ENCODE results near the gene TPCN2.

DNA sequence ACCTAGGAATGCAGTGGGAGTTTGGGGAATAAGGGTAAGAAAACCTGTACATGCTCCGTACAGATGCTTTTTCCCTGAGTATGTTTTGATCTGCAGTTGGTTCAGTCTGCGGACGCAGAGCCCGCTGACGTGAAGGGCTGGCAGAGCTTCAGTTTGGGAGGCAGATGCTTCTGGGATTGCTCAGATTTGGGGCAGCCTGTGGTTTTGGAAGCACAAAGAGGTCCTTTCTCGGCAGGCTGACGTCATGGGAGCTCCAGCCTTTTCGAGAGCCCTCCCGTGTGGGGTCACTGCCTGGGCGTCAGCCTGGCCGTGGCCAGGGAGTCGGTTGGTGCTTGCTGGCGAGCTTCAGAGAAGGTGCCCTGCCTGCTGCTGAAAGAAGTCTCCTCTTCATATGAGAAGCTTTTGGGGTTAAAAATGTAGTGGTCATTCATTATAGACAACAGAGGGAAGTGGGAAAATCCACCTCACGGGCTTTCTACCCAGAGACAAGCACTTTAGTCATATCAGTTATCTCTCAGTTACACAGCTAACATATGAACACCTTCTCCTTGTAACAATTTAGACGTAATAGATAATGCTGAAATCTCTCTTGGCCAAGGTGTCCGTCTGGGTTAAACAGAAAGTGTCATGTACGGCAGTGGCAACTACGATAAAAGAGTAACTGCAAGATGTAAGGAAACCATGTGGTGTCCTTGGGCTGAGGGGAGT, 26.8 kb downstream of the TPCN2 start:
- TF ChIP-seq CTCF (IDR thresholded peaks at IDR 0.05; ENCODE audit: low read depth, low read length, missing input control) (no peak), JUND (IDR thresholded peaks at IDR 0.05) (no peak), YY1 (IDR thresholded peaks at IDR 0.05) (no peak), EGR1 (IDR thresholded peaks at IDR 0.05; ENCODE audit: low read depth in 2 of 2) (no peak), RAD21 (IDR thresholded peaks at IDR 0.05) (no peak), SP1 (IDR thresholded peaks at IDR 0.05) (no peak), HNF4A (conservative IDR thresholded peaks at IDR 0.05) (no peak), TAF1 (conservative IDR thresholded peaks at IDR 0.05) (no peak), GABPA (IDR thresholded peaks at IDR 0.05 in 1 of 2, conservative IDR thresholded peaks at IDR 0.05 in 1 of 2) (no peak)
- TF ChIP-seq, protein P1, sequence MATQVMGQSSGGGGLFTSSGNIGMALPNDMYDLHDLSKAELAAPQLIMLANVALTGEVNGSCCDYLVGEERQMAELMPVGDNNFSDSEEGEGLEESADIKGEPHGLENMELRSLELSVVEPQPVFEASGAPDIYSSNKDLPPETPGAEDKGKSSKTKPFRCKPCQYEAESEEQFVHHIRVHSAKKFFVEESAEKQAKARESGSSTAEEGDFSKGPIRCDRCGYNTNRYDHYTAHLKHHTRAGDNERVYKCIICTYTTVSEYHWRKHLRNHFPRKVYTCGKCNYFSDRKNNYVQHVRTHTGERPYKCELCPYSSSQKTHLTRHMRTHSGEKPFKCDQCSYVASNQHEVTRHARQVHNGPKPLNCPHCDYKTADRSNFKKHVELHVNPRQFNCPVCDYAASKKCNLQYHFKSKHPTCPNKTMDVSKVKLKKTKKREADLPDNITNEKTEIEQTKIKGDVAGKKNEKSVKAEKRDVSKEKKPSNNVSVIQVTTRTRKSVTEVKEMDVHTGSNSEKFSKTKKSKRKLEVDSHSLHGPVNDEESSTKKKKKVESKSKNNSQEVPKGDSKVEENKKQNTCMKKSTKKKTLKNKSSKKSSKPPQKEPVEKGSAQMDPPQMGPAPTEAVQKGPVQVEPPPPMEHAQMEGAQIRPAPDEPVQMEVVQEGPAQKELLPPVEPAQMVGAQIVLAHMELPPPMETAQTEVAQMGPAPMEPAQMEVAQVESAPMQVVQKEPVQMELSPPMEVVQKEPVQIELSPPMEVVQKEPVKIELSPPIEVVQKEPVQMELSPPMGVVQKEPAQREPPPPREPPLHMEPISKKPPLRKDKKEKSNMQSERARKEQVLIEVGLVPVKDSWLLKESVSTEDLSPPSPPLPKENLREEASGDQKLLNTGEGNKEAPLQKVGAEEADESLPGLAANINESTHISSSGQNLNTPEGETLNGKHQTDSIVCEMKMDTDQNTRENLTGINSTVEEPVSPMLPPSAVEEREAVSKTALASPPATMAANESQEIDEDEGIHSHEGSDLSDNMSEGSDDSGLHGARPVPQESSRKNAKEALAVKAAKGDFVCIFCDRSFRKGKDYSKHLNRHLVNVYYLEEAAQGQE (IDR thresholded peaks at IDR 0.05), result no peak
- TF ChIP-seq, protein P2, sequence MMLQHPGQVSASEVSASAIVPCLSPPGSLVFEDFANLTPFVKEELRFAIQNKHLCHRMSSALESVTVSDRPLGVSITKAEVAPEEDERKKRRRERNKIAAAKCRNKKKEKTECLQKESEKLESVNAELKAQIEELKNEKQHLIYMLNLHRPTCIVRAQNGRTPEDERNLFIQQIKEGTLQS (IDR thresholded peaks at IDR 0.05), result no peak
